ENCODE data around the gene IGSF21.

GRCh38 chr1:18120638-18121037 lies 13.0 kb downstream of the IGSF21 start:
- no peak for TF ChIP-seq POLR2A (IDR thresholded peaks at IDR 0.05)
- TF ChIP-seq, protein P1, sequence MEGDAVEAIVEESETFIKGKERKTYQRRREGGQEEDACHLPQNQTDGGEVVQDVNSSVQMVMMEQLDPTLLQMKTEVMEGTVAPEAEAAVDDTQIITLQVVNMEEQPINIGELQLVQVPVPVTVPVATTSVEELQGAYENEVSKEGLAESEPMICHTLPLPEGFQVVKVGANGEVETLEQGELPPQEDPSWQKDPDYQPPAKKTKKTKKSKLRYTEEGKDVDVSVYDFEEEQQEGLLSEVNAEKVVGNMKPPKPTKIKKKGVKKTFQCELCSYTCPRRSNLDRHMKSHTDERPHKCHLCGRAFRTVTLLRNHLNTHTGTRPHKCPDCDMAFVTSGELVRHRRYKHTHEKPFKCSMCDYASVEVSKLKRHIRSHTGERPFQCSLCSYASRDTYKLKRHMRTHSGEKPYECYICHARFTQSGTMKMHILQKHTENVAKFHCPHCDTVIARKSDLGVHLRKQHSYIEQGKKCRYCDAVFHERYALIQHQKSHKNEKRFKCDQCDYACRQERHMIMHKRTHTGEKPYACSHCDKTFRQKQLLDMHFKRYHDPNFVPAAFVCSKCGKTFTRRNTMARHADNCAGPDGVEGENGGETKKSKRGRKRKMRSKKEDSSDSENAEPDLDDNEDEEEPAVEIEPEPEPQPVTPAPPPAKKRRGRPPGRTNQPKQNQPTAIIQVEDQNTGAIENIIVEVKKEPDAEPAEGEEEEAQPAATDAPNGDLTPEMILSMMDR (IDR thresholded peaks at IDR 0.05): no peak
- no peak for TF ChIP-seq EP300 (IDR thresholded peaks at IDR 0.05)

Data from tibial nerve (tissue), 4 donors.